HG03575 (cell line): ENCODE results near the gene ISLR.

Experiments
- ATAC-seq: cut with Tn5 transposase; IDR thresholded peaks from one replicate; pipeline ENCODE4 v1.9.1; 2021; ENCODE audit not compliant: unreplicated experiment, insufficient number of reproducible peaks, low FRiP score; ENCODE audit errors: extremely low read depth

ISLR gene

DNA sequence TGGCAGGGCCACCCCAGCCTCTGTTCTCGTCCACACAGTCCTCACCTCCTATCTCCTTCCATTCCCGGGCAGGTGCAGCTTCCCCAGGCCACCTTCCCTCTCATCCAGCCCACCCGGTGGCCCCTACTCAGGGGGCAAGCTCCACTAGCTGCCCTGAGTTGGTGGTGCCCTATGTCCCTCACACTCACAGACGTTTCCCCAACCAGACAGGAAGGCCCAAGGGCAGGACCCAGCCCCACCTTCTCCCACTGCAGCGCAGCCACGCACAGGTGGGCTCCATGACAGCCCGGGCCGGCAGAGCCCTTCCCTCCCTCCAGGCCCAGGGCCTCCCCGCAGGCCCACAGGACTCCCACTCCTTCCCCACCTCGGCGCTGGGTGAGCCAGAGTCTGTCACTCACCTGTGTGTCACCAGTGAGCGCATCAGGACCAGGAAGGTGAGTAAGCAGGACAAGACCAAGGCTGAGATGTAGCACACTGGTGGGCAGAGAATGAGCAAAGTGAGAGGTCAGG lies 11.1 kb downstream of the ISLR start:
- ATAC-seq: no peak

DNA sequence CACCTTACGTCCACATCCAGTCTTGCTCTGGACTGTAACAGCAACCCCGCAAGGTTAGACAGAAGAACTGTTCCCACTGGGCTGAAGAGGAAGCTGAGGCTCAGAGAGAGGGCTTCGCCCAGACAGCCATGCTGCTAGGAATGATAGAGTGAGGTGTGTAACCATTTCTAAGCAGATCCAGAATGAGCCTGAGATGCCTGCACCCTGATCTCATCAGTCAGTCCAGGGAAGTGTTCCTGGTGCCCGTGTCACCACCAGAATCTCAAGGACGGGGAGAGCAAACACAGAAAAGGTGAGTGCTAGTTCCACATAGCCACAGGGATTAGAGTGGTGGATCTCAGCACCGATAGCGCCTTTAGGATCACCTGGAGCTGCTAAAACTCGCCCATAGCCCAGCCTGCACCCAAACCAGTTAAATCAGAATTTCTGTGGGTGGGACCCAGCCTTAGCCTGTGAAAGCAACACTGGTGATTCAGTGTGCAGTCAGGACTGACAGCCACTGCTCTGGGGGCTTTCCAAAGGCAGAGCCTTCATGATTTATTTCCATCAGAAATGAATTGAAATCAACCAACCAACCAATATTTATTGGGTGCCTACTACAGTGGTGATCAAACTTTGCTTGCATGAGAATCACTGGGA lies 12.3 kb downstream of the ISLR start:
- no peak for ATAC-seq

DNA sequence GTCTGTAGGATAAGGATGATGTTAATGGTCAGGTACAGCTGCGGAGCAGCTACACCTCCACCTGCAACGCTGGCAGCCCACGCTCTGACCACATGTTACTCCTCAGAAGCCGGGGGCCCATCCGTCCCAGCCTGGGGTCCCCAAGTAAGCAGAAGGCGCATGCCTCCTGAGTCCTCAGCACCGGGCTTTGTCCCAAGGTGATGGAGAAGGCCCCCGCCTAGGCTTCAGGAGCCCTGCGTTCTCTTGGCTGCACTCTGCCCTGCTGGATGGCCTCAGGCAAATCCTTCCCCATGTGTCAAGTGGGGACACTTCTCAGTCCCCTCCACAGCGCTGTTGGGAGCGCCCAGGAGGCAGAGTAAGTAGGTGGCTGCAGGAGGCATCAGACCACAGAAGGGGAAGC lies 14.7 kb downstream of the ISLR start:
- ATAC-seq: no peak

DNA sequence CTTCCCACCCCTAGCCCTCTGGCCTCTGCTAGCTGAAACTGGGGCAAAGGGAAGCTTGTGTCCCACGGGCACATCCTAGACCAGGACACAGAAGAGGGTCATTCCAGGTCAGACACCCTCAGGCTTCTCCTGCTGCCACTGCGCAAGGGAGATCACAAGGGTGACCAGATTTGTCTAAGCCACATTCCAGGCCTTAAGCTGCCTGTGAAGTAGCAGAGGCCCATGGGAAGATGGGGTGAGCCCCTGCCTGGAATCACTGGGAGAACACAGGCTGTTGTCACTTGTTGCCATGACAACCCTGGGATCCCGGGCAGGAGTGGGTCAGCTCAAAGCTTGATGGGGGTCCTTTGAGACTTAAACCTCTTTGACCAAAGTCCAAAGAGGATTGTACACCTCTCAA lies 18.3 kb downstream of the ISLR start:
- no peak for ATAC-seq

DNA sequence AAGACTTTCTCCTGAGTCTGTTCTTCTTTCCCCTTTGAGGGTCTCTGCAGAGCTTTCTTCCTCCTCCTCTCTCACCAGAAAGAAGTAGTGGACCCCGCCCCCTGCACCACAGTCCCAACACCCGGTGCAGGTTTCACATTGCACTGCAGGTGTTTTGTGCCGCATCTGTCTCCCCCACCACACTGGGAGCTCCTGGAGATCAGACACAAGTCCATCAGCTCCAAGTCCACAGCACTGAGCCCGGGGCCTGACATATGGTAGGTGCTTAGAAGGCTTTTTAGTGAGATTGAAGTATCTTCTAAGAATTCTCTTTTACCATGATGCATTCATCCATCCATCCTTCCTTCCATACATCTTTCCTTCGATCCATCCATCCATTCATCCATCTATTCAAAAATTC lies 19.2 kb downstream of the ISLR start:
- ATAC-seq: no peak

DNA sequence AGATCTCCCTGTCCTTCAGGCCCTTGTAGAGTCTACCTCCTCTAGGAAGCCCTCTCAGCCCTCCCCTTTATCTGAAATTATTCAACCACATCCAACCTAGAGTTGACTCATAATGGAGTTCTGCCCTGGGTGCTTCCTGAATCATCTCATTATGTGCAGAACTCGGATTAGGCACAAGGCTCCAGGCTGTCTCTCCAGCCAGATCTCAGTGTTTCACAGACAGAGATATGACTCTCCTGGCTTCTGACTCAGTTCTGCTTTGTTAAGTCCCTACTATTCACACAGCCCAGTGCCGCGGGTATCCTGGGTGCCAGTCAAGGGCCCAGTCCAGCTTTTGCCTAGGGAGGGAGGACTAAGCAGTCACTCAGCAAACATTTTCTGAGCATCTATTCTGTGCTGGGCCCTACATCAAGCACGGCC lies 19.8 kb downstream of the ISLR start:
- ATAC-seq: no peak

DNA sequence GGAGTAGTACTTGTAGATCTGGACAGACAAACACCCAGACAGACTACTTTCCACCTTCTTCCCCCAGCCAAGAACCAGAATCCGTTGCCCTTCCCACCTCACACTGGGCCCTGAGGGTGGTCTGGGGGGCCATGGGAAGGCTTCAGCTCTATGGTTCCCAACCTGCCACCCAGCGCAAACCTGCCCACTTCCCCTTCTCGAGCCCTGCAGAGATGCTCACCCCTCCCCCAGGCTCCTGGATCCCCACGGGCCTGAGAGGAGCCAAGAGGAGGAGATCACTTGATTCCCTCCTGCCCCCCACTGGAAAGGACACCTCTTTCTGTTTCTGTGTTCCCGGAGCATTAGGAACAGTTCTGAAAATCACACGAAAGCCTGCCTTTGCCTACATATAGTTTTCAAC lies 20.4 kb downstream of the ISLR start:
- no peak for ATAC-seq

DNA sequence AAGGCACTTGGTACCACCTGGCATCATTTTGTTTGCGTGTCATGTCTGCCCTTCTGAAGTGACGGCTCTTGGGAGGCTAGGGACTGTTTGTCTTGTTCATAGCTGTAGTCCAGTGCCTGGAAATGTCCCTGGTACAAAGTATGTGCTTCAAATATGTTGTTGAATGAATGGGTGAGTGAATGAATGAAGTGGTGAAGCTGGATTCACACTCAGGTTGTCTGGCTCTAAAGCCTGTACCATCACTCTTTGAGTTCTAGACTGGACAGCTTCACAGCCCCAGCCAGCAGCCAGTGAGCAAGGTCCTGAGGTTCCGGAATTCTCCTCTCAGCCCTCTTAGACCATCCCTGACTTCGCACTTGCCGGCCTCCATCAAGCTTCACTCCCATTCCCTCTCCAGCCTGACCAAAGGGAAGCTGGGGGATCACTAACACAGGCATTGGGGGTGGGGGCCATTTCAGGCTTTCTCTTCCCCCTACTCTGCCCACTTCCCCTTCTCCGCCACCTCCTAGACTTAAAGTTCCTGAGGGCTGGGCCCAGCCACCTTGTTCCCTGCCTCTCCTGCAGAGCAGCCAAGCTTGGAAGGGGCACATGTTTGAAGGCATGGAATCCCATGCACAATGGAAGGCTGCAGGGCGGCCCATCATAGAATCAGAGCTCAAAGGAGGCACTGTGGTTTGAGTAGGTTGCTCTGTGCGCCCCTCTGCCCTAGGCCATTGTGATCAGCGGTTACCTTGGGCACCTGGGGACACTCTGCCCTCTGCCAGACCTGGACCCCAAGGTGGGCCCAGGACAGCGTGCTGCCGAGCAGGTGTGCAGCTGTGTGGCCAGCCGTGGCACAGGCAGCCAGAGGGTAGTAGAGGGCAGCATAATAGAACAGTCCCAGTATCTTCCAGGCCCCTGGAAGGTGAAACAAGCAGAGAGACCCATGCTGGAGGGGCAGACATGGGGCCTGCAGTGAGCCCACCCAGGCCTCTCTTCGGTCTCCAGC lies 21.4 kb downstream of the ISLR start:
- ATAC-seq: no peak

DNA sequence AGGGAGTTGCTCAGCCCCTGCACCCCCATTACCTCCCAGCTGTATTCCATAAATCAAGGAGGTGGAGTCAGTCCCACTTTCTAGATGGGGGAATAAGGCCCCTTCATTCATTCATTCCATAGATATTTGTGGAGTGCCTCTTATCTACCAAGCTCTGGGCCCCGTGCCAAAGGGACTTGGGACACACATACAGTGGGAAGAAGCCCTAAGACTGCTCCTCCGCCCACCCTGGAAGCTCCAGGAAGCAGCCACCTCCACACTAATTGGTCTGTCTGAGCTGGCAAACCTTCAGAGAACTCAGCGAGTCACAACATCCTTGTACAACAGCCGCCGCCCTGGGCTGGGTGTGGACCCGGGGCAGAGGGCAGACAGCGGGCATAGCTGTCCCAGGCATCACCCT lies 22.7 kb downstream of the ISLR start:
- ATAC-seq: no peak

DNA sequence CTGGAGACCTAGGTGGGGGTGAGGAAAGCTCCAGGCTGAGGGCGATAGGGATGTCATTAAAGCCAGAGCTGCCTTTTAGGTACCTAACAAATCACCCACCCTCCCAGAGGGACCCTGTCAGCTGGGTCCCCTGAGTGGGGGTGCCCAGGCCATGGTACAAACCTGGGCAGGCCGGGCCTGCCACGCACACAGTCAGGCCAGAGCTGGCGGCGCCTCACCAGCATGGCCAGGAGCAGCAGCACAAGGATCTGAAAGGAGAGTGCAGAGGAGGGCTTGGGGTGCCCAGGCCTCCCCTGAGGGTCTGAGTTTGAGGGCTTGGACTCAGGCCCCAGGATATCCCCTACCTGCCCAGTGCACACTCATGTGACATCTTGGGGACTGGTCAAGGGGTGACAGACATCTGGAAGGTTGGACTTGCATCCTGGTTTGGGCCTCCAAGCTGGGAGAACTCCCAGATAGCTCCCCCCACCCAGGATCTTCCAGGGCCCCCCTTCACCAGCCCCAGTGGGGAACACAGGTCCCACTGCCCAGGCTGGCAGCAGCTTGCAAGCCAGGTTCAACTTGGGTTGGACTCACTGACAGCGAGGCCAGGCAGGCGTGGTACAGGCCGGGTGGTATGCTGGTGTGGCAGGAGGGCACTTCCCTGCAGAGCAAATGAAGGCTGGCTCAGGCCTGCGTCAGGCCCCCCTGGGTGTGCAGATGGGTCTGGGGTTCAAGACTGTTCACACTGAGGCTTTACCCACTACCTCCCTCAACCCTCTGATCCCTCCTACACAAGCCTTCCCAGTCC lies 23.9 kb downstream of the ISLR start:
- no peak for ATAC-seq

DNA sequence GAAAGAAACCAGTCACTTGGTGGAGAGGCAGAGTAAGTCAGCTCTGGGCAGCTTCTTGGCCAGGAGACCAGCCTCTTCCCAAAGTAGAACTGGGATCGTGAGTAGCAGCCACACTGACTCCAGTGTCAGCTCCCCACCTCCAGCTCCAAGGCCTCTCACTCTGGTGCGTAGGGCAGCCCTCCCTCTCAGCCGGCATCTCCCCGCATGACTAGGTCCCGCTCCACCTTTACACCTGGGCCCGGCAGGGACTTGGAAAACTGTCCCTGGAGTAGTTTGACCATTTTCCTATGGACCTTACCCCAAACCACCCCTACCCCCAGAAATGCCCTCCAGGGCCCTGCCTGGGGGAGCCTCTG lies 25.8 kb downstream of the ISLR start:
- ATAC-seq: no peak

DNA sequence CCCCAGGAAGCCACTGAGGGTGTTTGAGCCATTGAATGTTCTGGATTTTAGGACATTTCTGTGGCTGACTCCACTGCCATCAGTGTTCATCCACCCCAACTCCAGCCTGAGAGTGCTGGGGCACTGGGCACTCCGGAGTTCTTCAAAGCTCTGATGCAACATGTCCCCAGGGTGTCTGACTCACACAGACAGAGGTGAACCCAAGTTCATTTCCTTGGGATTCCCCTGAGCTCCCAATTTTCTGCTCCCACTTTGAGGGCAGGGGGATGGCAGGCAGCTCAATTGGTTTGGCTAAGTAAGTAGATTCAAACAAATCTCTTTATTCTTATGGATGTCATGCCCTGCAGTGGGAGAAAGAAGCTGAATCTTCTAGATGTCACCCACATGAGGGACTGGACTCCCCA lies 26.9 kb downstream of the ISLR start:
- no peak for ATAC-seq

DNA sequence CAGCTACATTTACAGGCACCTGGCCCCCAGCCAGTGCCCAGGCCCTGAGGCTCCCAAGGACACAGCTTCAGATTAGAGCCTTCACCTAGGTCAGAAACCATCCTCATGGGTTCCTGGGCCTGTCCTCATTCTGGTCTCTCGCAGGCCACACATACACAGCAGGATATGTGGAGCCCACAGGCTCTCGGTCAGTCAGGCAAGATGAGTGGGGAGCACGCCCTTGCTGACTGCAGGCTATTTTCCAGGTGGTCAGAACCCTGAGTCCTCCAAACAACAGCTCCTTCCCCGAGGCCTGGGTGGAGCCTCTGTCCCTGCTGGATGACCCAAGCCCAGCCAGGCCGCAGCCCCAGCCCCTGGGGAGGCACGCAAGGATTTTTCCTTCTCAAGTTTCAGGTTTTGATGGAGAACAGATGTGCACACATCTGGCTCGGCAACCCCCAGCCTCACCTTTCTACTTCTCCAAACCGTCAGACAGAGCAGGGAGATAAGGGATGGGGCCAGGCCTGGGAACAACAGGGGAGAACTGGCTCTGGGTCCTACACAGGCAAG lies 27.4 kb downstream of the ISLR start:
- ATAC-seq: no peak

DNA sequence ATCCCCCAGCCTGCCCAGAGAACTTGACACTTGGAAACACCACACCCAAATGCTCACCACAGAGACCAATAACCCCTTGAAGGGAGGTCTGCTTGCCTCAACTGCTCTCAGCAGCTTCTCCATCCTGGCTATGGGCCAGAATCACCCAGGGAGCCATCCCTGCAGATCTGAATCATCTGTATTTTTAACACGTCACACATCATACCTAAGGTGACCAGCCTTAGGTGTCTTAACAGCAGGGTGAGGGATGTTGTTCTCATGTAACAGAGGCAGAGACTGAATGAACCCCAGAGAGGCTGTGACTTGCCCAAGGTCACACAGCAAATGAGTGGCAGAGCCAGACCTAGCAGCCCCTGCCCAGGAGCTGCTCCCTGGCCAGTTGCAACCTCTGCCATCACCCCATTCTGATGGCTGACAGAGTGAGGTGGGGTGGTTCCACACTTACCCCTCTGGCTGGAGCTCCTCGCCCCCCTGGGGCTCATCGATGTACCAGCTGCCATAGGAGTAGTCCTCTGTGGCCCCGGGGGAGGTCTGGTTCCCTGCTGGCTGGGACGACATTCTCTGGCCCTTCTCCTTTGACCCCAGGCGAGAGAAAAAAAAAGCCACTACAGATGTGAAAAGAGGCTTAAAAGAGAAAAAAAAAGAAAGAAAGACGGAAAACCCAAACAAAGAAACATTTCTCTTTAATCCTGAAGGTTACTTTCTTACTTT lies 28.4 kb downstream of the ISLR start:
- no peak for ATAC-seq

DNA sequence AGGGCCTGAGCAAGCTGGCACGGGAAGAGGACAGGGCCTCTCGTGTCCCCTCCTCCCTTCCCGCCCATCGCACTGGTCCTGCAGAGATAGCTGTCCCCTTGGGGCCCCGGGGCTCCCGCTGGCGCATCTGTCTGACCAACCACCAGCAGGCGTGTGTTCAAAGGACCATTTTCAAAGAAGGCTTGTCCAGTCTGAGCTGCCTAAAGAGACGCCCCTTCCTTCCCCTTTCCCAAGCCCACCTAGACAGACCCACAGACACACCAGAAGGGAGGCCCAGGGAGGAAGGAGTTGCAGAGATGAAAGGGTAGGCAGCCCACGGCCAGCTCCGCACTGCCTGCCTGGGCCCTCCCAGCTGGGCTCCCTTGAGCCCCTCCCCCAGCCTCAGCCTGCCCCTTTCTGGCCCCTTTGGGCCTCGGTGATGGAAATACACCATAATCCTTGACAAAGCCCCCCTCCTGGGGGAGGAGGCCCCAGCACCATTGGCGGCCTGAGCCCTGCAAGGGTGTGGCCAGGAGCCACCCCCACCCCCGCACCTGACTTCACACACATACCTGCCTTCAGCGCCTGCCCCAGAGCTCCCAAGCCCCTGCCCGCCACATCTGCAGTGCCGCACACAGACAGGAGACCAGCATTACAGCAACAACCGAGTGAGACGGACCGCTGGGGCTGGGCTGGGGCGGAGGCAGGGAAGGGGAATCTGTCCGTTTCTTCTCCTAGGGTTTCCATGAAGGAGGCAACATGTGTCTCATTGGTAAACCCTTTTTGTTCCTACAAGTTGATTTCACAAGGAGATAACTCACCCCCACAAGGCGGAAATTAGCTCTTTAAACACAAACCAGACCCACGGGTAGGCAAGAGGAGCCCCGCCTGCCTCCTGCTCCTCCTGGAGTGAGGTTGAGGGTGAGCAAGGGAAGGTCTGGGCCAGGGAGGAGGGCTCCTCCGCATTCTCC lies 29.2 kb downstream of the ISLR start, which contains the start of gene STRA6:
TSS of gene STRA6 (minus strand) at position 336 of the 950 bp plus-strand sequence. CDS start 520 bp downstream, outside the sequence.
- no peak for ATAC-seq

DNA sequence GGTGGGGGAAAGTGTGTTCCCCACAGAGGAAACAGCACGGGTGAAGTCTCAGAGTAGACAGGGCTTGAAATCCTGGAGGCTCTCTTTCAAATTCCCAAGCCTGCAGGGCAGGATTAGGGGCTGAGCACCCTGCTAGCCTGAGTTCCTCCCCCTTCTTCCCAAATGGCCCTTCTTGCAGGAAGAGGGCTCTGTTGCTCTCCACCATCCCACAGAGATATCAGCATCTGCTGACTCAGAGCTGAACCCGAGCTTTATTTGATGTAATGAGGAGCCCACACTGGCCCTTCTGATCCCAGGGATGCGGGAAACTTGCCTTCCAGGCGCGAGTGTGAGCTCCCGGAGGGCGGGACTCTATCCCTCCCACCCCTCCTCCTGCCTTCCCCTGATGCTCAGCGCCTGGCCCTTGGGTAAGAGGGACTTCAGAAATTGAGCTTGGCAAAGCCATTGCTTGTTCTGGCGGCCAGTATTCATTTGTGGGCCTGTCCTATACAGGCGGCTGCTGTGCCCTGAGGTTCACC lies 30.5 kb downstream of the ISLR start:
- no peak for ATAC-seq

DNA sequence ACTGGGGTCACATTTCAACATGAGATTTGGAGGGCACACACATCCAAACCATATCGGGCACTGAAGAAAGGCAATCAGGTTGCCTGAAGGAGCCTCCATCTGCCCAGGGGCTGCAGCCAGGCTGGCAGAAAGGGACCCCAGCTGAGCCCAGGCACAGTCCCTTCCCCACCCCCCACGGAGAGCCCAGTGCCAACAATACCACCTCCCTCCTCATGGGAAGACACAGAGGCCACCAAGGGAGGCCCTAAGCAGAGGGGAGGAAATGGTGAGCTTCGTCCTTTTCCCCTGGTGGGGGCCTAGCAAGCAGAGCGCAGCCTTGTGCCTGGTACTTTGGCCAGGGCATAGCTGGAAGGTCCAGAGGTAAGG lies 32.1 kb downstream of the ISLR start:
- no peak for ATAC-seq
